CD4-positive, alpha-beta T cell (primary cell): ENCODE data around the gene LRRC53. TPM values are rescaled to one million over a fixed set of nuclear protein-coding genes. Genes with fewer than 3 reads are reported as not detected.

Experiments used
- ATAC-seq: fragments of 200-7000 bp; cut with Tn5 transposase; one replicate; pipeline ENCODE4 v1.10.0; 2022; ENCODE audit warnings: mild to moderate bottlenecking; ENCODE audit not compliant: poor library complexity
- CTCF ChIA-PET: fragments of 350-600 bp; sonication (Branson Sonifier 250); formaldehyde crosslinking; loops from one replicate; lab custom pipeline; 2021; ENCODE audit warnings: antibody characterized with exemption, inconsistent platforms; lab: Charles Lee
- POLR2A ChIA-PET: fragments of 350-600 bp; sonication (Branson Sonifier 250); formaldehyde crosslinking; loops from one replicate; lab custom pipeline; 2021; ENCODE audit warnings: antibody characterized with exemption, inconsistent platforms; lab: Charles Lee
- DNase-seq, 14 experiments: peaks; one replicate each; pipeline ENCODE4 v3.0.0-alpha.2; 2013 to 2020; ENCODE audit warnings: mixed read lengths in 2 of 14
- H3K27ac ChIP-seq, 2 donors: one replicate each; pipeline versions ENCODE4 v1.5.1 to v1.7.0; 2013; ENCODE audit warnings: low read length in 2 of 2, low read depth in 1 of 2, mild to moderate bottlenecking in 1 of 2
- H3K27me3 ChIP-seq, 2 experiments: 1 replicate in 1 of 2; 2 replicates in 1 of 2; pipeline versions ENCODE4 v1.6.1 to v1.7.0; 2013; ENCODE audit warnings: low read length in 2 of 2, control low read depth in 1 of 2, mild to moderate bottlenecking in 1 of 2, moderate library complexity in 1 of 2; ENCODE audit not compliant: insufficient read depth in 2 of 2, control insufficient read depth in 1 of 2
- H3K36me3 ChIP-seq: one replicate; pipeline ENCODE4 v1.6.1; 2013; ENCODE audit warnings: low read length, control low read depth; ENCODE audit not compliant: insufficient read depth
- H3K4me1 ChIP-seq: one replicate; pipeline ENCODE4 v1.6.1; 2013; ENCODE audit warnings: low read length, control low read depth; ENCODE audit not compliant: insufficient read depth
- H3K4me3 ChIP-seq: one replicate; pipeline ENCODE4 v1.5.1; 2013; ENCODE audit warnings: mild to moderate bottlenecking, low read length, moderate library complexity
- H3K9me3 ChIP-seq, 2 experiments: 1 replicate in 1 of 2; 2 replicates in 1 of 2; pipeline versions ENCODE4 v1.6.1 to v1.7.0; 2013; ENCODE audit warnings: low read length in 2 of 2, mild to moderate bottlenecking in 2 of 2, control low read depth in 1 of 2, moderate library complexity in 1 of 2; ENCODE audit not compliant: control insufficient read depth in 1 of 2, insufficient read depth in 1 of 2
- H3K27ac Mint-ChIP-seq: one replicate; pipeline ENCODE4 v1.8.0; 2020; ENCODE audit warnings: mixed read lengths
- H3K27me3 Mint-ChIP-seq: one replicate; pipeline ENCODE4 v1.8.0; 2021; ENCODE audit warnings: mixed read lengths
- H3K36me3 Mint-ChIP-seq: one replicate; pipeline ENCODE4 v1.8.0; 2021; ENCODE audit warnings: low read depth, mixed read lengths
- H3K4me1 Mint-ChIP-seq: one replicate; pipeline ENCODE4 v1.8.0; 2021; ENCODE audit warnings: low read depth, mixed read lengths
- H3K4me3 Mint-ChIP-seq: one replicate; pipeline ENCODE4 v1.8.0; 2020; ENCODE audit warnings: mild to moderate bottlenecking, mixed read lengths
- H3K9me3 Mint-ChIP-seq: one replicate; pipeline ENCODE4 v1.8.0; 2020; ENCODE audit warnings: mixed read lengths
- intact Hi-C, 2 experiments: fragments of 100-400 bp; cut with DNase I in 1 of 2; cut with micrococcal nuclease in 1 of 2; formaldehyde crosslinking; loops; one replicate each; pipeline versions ENCODE4 v1.15.1 to v1.9.0; 2023 to 2025; cut with DNase I, micrococcal nuclease
- total RNA-seq, 174 experiments: library from RNA in 2 of 174; stranded (reverse) in 2 of 174; gene quantifications; one replicate each; pipeline ENCODE4 v1.2.3 and lab custom pipeline; 2021 to 2026
- TF ChIP-seq, protein P1 (sequence below): fragments of 200-600 bp; IDR thresholded peaks from one replicate; pipeline ENCODE4 v1.8.0; 2022; ENCODE audit warnings: antibody characterized with exemption, mild to moderate bottlenecking

LRRC53 gene
- total RNA-seq, 2 experiments from 2014 or later = not detected

DNA sequence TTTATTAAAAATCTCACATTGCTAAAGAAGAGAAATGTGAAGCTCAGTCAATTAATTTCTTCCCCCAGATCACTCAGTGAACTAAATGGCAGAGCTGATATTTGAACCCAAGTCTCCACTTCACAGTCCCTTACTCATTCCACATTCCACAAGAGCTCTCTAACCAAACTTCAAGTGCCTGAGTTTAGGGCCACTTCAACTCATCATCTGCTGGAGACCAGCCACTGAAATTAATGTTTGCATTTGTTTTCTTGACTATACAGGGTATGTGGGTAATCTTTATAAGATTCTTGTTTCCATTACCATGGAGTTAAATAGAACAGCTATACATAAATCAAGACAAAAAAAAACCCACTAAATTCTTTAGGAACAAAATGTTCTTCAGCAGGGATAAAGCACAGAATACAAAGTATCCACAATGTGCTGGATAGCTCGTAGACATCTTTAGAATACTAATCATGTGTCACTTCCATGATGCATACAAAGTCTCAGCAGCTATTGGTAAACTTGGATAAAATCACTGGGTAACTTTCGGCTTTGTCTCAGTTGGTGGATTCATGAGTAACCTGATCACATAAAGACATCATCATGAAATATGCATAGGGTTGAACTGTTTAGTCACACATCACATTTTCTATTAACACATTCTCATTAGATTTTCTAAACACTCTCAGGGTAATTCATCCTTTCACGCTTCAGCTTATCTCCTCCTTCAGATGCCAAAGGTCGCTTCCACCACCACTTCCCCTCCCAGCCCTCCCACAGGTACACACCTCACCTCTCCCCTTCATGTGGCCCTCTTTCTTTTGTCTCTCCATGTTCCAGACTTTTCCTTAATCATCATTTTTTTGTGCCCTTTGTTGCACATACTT is 89.8 kb downstream of the LRRC53 start:
- CTCF ChIA-PET = no interaction called here
- no peaks in the 10 kb centered on the region for H3K27me3 ChIP-seq
- no peak overlapping the region for H3K27ac ChIP-seq
- ATAC-seq = no peak
- Mint-ChIP-seq H3K4me3 (no peak overlapping the region), H3K9me3 (no peaks in the 10 kb centered on the region), H3K36me3 (no peaks in the 10 kb centered on the region), H3K27me3 (no peaks in the 10 kb centered on the region), H3K4me1 (no peaks in the 10 kb centered on the region), H3K27ac (no peak overlapping the region)
- no peak for DNase-seq
- H3K4me3 ChIP-seq = no peak overlapping the region
- H3K36me3 ChIP-seq = no peaks in the 10 kb centered on the region
- POLR2A ChIA-PET = no interaction called here
- intact Hi-C loops = no loop called here
- TF ChIP-seq, protein P1, sequence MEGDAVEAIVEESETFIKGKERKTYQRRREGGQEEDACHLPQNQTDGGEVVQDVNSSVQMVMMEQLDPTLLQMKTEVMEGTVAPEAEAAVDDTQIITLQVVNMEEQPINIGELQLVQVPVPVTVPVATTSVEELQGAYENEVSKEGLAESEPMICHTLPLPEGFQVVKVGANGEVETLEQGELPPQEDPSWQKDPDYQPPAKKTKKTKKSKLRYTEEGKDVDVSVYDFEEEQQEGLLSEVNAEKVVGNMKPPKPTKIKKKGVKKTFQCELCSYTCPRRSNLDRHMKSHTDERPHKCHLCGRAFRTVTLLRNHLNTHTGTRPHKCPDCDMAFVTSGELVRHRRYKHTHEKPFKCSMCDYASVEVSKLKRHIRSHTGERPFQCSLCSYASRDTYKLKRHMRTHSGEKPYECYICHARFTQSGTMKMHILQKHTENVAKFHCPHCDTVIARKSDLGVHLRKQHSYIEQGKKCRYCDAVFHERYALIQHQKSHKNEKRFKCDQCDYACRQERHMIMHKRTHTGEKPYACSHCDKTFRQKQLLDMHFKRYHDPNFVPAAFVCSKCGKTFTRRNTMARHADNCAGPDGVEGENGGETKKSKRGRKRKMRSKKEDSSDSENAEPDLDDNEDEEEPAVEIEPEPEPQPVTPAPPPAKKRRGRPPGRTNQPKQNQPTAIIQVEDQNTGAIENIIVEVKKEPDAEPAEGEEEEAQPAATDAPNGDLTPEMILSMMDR = no peak
- no peaks in the 10 kb centered on the region for H3K9me3 ChIP-seq
- no peaks in the 10 kb centered on the region for H3K4me1 ChIP-seq

DNA sequence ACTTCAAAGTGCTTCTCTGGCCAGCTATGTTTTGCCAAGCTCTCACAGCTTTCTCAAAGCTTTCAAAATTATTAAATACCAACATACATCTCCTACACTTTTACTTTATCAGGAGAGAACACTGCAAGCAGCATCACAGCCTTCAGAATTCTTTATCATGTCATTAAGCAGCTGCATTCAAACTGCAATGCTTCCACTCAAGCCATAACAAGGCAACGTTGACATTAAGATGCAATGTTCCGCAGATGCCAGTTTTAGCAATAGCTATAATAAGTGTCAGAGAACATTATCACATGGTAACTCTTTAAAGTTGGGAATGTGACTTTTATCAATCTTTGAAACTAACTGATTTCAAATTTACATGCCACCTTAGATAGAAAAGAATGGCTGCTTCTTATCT is 91.9 kb downstream of the LRRC53 start:
- intact Hi-C loops = no loop called here
- H3K27ac Mint-ChIP-seq = no peak overlapping the region

More for the DNA sequence above, 91.9 kb downstream of the LRRC53 start:
- DNase-seq = no peak
- ChIA-PET POLR2A (no interaction called here), CTCF (no interaction called here)
- ATAC-seq = no peak
- no peaks in the 10 kb centered on the region for H3K36me3 Mint-ChIP-seq
- Histone ChIP-seq H3K4me3 (no peak overlapping the region), H3K4me1 (no peaks in the 10 kb centered on the region), H3K27me3 (no peaks in the 10 kb centered on the region), H3K9me3 (no peaks in the 10 kb centered on the region), H3K27ac (no peak overlapping the region), H3K36me3 (no peaks in the 10 kb centered on the region)
- H3K4me3 Mint-ChIP-seq = no peak overlapping the region
- H3K9me3 Mint-ChIP-seq = no peaks in the 10 kb centered on the region
- TF ChIP-seq, protein P1 = no peak
- H3K4me1 Mint-ChIP-seq = no peaks in the 10 kb centered on the region
- no peaks in the 10 kb centered on the region for H3K27me3 Mint-ChIP-seq

Other genes with a start within 250 kb of the LRRC53 start
- not detected for gene ERICH3, start 161.2 kb upstream of the LRRC53 start, total RNA-seq
- 1 to 10 TPM; 4.6 to 6.2 TPM for gene CRYZ, start 220.4 kb upstream of the LRRC53 start, total RNA-seq
- 10 to 100 TPM in 1 of 2 experiments, 1 to 10 TPM in 1; 9.9 to 10.1 TPM for gene TYW3, start 220.5 kb upstream of the LRRC53 start, total RNA-seq